Thyroid gland (tissue), 4 donors: ENCODE measurements around the gene NUP214.

Experiments used
- POLR2A ChIP-seq, 2 donors: fragments of 450-650 bp; IDR thresholded peaks; one replicate each; pipeline ENCODE4 v1.6.1; 2017; ENCODE audit warnings: antibody characterized with exemption in 2 of 2, mild to moderate bottlenecking in 2 of 2, moderate library complexity in 1 of 2
- TF ChIP-seq, protein P1 (sequence below), 6 experiments: fragments of 200-600 bp in 3 of 6; fragments of 450-650 bp in 3 of 6; sonication (generic) in 3 of 6; IDR thresholded peaks; one replicate each; pipeline ENCODE4 v1.5.1; 2016 to 2019; ENCODE audit warnings: antibody characterized with exemption in 6 of 6, mild to moderate bottlenecking in 2 of 6, inconsistent platforms in 1 of 6, moderate library complexity in 1 of 6

DNA sequence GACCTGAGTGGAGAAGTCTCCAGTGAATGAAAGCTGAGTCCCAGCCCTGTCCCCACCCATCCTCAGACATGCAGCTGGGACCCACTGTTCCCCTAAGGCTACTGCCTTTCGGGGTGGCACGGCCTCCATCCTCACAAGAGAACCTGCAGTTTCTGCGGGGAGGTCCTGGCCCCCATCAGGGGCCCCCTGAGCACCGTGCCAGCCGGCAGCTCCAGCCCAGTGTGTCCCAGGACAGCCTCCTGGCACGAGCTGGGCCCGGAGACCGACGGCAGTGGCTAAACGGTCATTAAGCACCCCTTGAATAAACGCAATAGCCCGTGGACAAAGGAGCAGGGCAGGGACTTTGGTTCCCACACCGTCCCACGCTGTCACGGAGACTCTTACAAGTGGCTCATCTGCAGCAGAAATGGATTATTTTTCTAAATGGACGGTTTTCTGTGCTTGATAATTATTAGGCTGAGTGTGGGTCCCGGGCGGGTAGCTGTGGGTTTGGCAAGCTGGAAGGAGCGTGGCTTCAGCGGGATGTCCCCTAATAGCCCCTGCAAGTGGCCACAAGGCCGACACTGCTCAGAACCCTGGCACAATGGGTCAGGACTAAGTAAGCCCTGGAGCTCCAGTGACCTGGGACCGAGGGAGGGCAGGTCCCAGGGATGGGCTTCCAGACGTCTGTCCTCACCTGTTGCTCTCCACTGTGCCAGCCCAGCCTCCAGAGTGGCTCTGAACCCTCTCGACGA, 133.5 kb downstream of the NUP214 start:
- TF ChIP-seq, protein P1, sequence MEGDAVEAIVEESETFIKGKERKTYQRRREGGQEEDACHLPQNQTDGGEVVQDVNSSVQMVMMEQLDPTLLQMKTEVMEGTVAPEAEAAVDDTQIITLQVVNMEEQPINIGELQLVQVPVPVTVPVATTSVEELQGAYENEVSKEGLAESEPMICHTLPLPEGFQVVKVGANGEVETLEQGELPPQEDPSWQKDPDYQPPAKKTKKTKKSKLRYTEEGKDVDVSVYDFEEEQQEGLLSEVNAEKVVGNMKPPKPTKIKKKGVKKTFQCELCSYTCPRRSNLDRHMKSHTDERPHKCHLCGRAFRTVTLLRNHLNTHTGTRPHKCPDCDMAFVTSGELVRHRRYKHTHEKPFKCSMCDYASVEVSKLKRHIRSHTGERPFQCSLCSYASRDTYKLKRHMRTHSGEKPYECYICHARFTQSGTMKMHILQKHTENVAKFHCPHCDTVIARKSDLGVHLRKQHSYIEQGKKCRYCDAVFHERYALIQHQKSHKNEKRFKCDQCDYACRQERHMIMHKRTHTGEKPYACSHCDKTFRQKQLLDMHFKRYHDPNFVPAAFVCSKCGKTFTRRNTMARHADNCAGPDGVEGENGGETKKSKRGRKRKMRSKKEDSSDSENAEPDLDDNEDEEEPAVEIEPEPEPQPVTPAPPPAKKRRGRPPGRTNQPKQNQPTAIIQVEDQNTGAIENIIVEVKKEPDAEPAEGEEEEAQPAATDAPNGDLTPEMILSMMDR (IDR thresholded peaks at IDR 0.05), result no peak
- no peak for TF ChIP-seq POLR2A (IDR thresholded peaks at IDR 0.05)
